Ovary (tissue), 3 donors: ENCODE data around the gene RALGPS1.

Source experiments
- CTCF ChIP-seq, 3 donors: fragments of 450-650 bp in 2 of 3; fragments of 200-600 bp in 1 of 3; IDR thresholded peaks; one replicate each; pipeline versions ENCODE4 v1.5.1 to v1.8.0; 2016 to 2022; ENCODE audit warnings: antibody characterized with exemption in 3 of 3, mild to moderate bottlenecking in 1 of 3
- EP300 ChIP-seq: sonication (generic); formaldehyde crosslinking; IDR thresholded peaks from one replicate; pipeline ENCODE4 v1.6.1; 2017; ENCODE audit warnings: antibody characterized with exemption
- POLR2A ChIP-seq: fragments of 450-650 bp; IDR thresholded peaks from one replicate; pipeline ENCODE4 v1.6.1; 2017; ENCODE audit warnings: antibody characterized with exemption, mild to moderate bottlenecking, moderate library complexity
- donor health status: DM: no; HTN: no; CAD: no.

- no peak for TF ChIP-seq CTCF (IDR thresholded peaks at IDR 0.05)
- TF ChIP-seq POLR2A, result no peak
- TF ChIP-seq EP300, result no peak
These were observed 198.8 kb downstream of the RALGPS1 start for GRCh38 chr9:127113191-127113972.
